ENCODE results near the gene TM4SF5.

The TM4SF5 gene

DNA sequence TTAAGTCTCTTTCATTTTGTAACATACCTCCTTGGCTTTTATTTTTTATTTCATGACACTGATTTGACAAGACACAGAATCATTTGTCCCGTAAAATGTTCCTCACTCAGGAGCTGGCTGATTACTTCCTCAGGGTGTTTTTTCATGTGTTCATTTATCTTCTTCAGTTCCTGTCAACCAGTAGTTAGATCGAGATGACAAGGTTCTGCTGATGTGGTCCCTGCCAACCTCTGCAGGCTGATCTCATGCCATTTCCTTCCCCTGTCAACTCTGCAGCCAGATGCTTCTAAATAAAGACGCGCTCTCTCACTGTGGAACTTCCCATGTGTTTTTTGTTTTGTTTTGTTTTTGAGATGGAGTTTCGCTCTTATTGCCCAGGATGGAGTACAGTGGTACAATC lies 23.8 kb upstream of the TM4SF5 start:
- DNase-seq (ENCODE audit: low read depth) = no peak

DNA sequence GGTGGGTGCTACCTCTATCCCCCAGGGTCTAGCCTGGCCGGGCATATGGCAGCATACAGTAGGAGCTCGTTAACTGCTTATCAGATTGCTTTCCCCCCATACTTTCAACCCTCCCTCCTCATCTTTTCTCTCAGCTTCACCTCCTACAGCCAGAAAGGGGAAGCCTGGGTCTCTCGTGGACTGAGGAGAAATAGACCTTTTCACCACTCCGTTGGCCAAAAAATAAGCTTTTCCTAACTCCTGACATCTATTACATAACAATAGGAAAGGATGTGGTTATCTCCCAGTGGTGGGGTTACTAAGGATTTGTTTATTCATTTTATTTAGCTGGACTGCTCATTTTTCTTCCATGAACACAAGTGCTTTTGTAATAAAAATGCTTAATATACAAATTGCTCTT lies 23.0 kb upstream of the TM4SF5 start:
- no peak for DNase-seq (ENCODE audit: low read depth)

GRCh38 chr17:4750606-4751005 lies 21.1 kb upstream of the TM4SF5 start:
- DNase-seq (ENCODE audit: low read depth) = no peak

GRCh38 chr17:4751932-4752331 lies 19.8 kb upstream of the TM4SF5 start:
- peak; percentile 26 for DNase-seq (ENCODE audit: low read depth)

DNA sequence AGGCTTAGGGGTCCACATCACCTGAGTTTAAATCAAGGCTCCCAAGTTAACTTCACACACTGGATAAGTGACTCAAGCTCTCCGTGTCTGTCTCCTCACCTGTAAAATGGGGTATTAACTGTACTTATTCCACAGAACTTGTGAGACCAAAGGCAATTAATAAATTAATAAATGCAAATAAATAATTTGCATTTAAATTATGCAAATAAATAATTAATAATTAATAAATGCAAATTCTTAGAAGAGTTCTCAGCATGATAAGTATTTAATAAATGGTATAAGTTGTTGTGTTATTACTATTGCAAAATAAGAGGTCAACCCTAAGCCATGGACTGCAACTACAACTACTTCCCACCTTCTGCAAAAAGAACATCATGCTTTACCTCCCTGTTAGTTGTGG lies 18.3 kb upstream of the TM4SF5 start:
- no peak for DNase-seq (ENCODE audit: low read depth)

DNA sequence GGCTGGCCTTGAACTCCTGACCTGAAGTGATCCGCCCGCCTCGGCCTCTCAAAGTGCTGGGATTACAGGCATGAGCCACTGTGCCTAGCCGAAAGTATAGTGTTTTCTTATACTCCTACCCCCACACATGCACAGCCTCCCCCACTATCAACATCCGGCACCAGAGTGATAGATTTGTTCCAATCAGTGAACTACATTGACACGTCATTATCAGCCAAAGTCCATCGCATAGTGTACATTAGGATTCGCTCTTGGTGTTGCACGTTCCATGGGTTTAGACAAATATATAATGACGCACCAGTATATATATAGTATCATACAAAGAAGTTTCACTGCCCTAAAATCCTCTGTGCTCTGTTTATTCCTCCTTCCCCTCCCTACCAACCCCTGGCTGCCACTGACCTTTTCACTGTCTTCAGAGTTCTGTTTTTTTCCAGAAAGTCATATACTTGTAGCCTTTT lies 11.9 kb upstream of the TM4SF5 start:
- no peak for DNase-seq (ENCODE audit: low read depth)

DNA sequence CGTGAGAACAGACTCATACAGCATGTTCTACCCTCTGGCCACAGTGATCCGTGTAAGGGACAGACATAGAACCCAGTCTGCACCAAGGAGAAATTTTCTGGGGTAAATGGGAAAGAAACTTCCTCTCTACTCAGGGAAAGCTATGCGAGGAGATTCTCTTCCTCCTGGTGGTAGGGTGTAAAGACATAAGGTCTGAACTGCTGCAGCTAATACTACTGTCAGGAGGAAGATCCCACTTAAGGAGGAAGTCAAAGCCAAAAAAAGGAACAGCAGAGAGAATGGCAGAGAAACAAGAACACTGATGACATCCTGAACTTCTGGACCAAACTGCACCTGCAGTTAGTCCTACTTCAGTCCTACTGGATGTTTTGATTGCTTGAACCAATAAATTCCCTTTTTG lies 7.1 kb upstream of the TM4SF5 start:
- DNase-seq (ENCODE audit: low read depth) = no peak

DNA sequence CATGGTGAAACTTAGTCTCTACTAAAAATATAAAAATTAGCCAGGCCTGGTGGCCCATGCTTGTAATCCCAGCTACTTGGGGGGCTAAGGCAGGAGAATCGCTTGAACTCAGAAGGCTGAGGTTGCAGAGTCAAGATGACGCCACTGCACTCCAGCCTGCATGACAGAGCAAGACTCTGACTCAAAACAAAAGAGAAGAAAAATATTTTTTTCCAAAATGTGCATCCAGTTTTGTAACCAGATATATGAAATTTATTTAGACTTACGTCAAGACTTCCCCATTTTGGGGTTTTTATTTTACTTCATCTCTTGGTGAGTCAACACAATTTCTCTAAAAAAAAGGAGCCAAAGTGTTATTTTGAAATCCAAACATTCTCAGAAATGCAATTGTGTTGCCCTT lies 5.5 kb upstream of the TM4SF5 start:
- no peak for DNase-seq (ENCODE audit: low read depth)

DNA sequence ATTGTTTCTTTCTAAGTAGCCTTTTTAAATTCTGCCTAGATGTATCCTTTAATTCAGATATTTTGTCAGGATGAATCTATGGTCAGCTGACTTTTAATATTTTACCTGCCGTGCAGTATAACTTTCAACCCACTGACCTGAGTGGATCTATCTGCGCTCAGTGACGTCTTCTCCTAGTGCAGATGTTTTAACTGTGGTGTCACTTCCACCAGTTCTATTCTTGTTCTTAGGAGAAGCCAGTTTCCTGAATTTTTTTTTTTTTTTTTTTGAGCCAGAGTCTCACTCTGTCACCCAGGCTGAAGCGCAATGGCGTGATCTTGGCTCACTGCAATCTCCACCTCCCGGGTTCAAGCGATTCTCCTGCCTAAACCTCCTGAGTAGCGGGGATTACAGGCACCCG lies 5.0 kb upstream of the TM4SF5 start:
- DNase-seq (ENCODE audit: low read depth) = no peak

- no peak for DNase-seq (ENCODE audit: low read depth)
These were observed 3.4 kb upstream of the TM4SF5 start for GRCh38 chr17:4768298-4768697.

DNA sequence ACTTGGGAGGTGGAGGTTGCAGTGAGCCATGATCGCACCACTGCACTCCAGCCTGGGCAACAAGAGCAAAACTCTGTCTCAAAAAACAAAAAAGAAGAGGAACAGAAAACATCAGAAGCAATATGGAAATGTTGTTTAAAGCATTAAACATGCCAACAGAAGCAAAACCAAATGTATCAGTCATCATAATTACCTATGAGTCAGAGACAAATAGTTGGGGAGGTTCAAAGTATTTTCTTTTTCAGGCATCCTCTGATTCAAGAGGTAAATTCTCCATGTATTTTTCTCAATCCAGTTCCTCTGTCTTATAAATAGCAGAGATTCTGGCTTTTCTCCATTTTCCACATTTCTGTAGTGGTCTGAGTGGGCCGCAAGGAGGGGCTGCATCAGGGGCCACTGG lies 2.1 kb upstream of the TM4SF5 start:
- peak; percentile 16 for DNase-seq (ENCODE audit: low read depth)

DNA sequence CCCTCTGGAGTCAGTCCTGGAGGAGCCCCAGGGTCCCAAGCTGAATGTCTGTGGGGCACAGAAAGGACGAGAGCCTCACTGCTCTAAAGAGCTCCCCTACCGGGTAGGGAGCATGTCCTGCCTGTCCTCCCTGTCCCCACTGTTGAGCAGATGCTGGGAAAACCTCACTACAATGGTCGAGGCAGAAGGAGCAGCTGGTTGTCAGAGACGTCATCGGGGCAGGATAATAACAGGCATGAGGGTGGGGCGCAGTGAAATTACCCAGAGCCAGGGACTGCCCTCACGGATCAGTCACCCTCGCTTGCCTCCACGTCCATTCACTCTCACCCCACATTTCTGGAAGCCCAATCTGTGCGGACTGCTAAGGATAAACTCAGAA lies 538 bp downstream of the TM4SF5 start:
- DNase-seq (ENCODE audit: low read depth) = no peak

DNA sequence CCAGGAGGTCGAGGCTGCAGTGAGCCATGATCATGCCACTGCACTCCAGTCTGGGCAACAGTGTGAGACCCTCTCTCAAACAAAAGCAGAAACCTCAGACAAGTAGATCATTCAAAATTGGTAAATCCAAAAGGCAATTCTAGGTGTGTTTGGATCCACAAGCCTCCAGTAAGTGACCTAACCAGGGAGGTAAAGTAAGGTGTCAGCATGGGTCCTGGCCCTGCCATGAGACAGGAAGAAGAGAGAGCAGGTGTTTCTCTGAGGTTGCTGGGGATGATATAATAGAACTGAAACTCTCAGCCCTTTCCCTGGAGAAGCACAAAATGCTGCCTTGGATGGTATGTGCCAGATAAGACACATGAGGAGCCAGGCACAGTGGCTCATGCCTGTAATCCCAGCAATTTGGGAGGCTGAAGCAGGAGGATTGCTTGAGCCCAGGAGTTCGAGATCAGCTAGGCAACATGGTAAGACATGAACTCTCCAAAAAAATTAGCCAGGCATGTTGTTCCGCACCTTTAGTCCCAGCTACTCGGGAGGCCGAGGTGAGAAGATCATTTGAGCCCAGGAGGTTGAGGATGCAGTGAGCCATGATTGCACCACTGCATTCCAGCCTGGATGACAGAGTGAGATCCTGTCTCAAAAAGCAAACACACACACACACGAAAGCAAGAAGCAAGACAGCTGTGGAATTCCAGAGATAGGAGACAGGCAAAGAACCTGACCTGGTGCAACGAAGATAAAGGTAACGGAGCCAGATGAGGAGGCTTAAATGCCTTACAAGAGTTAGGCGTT lies 6.5 kb downstream of the TM4SF5 start:
- peak; percentile 15 for DNase-seq (ENCODE audit: low read depth)

DNA sequence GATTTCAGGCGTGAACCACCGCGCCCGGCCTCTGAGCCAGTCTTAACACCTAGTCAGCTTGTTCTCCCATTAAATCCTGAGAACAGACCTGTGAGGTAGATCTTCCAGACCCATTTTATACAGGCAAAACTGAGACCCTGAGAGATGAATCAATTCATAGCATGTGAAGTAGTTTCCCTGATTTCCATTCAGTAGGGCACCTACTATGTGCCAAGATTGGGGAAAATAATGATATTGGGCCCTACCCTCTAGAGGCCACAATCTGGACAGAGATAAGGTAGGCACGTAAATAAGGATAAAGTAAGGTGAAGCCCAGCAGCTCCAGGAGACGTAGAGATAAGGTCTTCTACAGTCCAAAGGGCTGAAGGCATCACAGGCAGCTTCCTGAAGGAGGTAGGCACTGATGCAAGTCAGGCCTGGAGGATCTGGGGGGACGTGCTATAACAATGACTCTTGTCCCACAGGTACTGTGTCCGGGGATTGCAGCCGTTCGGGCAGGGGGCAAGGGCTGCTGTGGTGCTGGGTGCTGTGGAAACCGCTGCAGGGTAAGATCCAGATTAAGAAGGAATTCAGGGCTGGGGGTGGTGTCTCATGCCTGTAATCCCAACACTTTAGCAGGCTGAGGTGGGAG lies 8.8 kb downstream of the TM4SF5 start:
- no peak for DNase-seq (ENCODE audit: low read depth)

DNA sequence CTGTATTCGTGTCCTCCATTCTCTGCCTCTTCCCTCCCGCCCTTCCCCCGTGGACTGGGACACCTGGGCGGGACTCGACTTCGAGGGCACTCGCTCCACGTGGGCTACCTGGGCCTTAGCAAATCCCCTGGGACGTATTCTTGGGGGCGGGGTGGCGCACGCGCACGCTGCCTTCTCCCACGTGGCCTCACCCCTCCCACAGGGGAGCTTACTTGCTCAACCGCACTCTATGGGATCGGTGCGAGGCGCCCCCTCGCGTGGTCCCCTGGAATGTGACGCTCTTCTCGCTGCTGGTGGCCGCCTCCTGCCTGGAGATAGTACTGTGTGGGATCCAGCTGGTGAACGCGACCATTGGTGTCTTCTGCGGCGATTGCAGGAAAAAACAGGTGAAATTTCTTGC lies 11.0 kb downstream of the TM4SF5 start:
- no peak for DNase-seq (ENCODE audit: low read depth)

- peak; percentile 6 for DNase-seq (ENCODE audit: low read depth)
These were observed 13.8 kb downstream of the TM4SF5 start for GRCh38 chr17:4785311-4786105.

GRCh38 chr17:4786106-4786511 lies 14.4 kb downstream of the TM4SF5 start, which contains the start of gene VMO1:
TSS of gene VMO1 (minus strand) at chr17:4786364. CDS start at chr17:4786352, 12 bp downstream.
- DNase-seq (ENCODE audit: low read depth) = peak; percentile 67

GRCh38 chr17:4786516-4786915 lies 14.8 kb downstream of the TM4SF5 start:
- no peak for DNase-seq (ENCODE audit: low read depth)

DNA sequence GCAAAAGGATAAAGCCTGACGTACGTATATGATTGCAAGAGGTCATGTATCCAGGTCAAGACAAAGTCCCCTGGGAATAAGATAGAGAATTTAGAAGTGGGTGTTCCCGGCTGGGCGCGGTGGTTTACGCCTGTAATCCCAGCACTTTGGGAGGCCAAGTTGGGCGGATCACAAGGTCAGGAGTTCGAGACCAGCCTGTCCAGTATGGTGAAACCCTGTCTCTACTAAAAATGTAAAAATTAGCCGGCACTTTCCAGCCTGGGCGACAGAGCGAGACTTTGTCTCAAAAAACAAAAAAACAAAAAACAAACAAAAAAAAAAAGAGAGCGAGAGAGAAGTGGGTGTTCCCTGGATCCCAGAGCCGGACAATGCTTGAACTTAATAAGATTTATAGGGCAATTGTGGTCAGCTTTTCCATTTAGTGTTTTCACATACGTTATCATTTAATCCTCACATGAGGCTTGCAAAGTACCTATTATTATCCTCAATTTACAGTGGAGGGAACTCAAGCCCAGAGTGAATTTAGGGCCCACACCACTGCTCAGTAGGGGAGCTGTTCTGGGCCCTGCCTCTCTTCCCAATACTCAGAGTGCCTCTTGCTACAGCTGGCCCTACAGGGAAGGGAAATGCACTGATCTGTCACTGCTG lies 16.6 kb downstream of the TM4SF5 start:
- no peak for DNase-seq (ENCODE audit: low read depth)

DNA sequence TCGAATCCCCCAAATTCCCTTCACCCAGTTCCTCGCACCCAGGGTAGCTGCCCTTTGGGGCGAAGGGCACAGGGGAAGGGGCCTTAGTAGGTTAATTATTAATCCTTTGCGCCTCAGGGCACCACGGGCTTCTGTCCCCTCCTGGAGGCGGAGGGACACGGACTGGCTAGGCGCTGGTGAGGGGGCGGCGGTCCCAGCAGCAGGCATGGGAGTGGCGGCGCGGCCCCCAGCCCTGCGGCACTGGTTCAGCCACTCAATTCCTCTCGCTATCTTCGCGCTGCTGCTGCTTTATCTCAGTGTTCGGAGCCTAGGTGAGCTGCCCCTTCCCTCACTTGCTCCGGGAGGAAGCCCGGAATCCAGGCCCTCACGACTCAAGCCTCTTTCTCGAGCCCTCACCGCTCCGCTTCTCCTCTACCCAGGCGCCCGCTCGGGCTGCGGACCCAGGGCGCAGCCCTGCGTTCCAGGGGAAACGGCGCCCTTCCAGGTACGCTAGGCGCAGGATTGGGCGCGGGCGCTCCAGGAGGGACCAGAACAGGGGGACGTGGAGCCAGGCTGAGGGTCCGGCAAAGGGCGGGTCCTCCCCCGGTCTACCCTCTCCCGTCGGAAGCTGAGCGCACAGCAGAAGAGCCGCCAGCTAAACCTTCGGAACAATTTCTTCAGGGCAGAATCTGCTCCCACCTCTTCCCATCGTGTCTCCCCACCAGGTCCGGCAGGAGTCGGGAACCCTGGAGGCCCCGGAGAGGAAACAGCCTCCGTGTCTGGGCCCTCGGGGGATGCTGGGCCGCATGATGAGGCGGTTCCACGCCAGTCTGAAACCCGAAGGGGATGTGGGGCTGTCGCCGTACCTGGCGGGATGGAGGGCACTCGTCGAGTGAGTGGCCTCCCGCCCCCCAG lies 17.4 kb downstream of the TM4SF5 start, which contains the start of gene GLTPD2:
GLTPD2 (plus strand) TSS at position 158 of the 894 bp plus-strand sequence; CDS start at position 206, 48 bp downstream.
- DNase-seq (ENCODE audit: low read depth) = peak; percentile 8

- no peak for DNase-seq (ENCODE audit: low read depth)
These were observed 17.9 kb downstream of the TM4SF5 start for GRCh38 chr17:4789701-4789950.
